ENCODE data around the gene FCRLB.

- TF ChIP-seq CTCF (IDR thresholded peaks at IDR 0.05) (no peak), POLR2A (IDR thresholded peaks at IDR 0.05) (no peak), EP300 (IDR thresholded peaks at IDR 0.05) (no peak)
These were observed 10.8 kb upstream of the FCRLB start for GRCh38 chr1:161710560-161710959.
